HPDE6-E6E7 (cell line): ENCODE results near the gene SLC24A4.

Source experiments
- DNase-seq: peaks from one replicate; pipeline ENCODE4 v3.0.0; 2011; ENCODE audit warnings: missing footprints; ENCODE audit errors: extremely low spot score

Gene SLC24A4

DNA sequence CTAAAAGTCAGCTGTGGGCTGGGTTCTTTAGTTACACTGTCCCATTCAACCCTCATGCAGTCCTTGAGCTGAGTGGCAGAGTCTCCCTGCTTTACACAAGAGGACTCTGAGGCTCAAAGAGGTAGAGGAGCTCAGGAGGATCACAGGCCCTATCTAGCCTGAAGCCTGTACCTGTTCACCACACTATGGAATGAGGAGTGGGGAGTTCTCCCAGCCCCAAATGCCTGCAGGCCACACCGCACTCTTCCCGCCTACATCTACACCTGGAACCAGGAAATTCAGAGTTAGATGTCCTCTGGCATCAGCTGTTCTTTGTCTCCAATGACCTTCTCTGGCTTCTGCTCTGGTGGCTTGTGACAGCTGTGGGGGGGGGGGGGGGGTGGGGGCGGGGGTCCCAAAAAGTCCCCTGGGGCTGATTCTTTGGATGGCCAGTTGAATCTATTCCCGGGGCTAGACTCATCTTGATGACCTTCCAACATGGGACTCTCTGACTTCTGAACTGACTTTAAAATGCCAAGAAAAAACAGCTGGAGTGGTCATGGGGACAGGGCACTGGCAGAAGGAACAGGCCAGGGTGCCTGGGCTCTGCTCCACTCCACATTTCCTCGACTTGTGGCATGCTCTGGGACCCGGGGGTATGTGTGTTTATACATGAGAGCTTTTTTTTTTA, 221.2 kb downstream of the SLC24A4 start:
- no peak for DNase-seq

DNA sequence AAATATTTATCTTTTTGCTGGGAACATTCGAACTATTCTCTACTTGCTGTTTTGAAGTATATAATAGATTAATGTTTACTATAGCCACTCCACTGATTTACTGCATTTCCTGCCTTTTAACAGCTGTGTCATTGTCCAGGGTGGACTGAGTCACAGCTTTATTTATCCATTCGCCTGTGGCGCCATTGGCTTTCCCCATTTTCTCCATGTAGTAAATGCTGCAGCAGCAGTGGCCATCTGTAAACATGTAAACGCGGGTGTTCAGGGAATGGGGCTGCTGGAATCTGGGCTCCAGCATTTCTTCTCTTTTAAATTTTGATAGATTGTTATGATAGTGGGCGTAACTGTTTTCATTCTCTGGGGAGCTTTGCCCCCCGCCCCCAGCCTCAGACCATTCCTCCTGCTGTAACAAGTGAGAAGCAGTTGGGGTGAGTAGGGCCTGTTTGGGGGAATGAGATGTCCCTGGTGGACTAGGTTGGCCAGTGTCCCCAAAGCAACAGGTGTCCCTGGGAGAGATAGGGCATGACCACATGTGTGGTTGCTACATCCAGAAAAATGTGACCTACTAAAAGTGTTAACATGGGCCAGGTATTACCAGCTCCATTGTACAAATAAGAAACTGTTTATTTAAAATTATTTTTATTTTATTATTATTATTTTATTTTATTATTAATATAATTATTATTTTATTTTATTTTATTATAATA, 223.5 kb downstream of the SLC24A4 start:
- DNase-seq = no peak

DNA sequence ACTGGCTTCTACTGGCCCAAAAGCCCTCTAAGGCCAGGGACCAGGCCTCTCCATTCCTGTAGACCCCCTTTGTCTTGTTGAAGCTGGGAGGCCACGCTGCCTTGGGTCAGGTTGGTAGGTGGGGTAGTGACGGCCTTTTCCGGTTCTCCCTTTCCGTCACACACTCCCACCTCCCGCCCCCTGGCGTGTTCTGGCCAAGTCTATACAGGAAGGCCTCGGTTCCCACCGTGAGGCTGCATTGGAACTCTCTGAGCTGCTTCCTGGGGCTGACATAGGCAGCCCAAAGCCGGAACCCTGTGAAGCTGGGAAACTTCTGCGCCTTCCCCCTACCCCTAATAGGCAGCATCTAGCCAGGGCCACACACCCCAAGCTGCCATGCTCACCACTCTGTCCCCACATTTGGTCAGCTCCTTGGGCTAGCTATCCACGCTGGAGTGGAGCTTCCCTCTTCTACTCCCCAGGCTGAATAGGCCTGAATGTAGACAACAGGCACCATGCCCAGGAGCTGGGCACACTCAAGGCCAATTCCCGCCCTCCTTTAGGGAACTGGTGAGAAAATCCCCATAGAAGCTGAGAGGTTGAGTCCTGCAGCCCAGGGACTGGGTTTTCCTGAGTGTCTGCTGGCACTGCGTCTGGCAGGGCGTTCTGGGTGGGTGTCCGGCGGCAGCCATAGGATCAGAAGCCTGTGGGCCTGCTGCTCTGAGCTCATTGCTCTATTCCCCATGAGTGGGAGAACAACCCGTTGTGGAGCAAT, 226.3 kb downstream of the SLC24A4 start:
- DNase-seq = no peak

DNA sequence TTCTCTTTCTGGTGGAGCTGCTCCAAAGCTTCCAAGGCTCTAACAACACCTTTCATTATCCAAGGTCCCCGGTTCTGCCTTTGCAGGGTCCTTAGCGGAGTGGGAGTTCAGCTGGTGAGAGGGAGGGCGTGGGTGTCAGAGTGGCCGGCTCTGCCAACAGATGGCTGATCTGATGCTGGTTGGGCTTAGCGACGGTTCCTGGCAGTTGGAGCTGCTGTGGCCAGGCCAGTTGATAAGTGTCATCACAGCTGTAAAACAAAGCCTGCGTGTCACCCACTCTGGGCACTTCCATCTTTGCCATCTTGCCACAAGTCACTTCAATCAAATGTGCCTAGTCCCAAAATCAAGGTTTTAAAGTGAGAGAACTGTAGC, 226.9 kb downstream of the SLC24A4 start:
- DNase-seq = no peak
